C4-2B (cell line): ENCODE results near the gene VCX3A.

ENCODE experiments used
- CTCF ChIP-seq: fragments of 450-650 bp; conservative IDR thresholded peaks from 2 replicates; pipeline ENCODE4 v1.5.1; 2017; ENCODE audit warnings: mild to moderate bottlenecking
- ZFX ChIP-seq: fragments of 450-650 bp; IDR thresholded peaks from 2 replicates; pipeline ENCODE4 v1.6.1; 2017

GRCh38 chrX:6568031-6568430 is 33.1 kb upstream of the VCX3A start:
- no peak for TF ChIP-seq CTCF
- no peak for TF ChIP-seq ZFX
